PC-9 (cell line): Measurements from ENCODE around the gene CASTOR2. TPM values are rescaled to one million over a fixed set of nuclear protein-coding genes. Genes with fewer than 3 reads are reported as not detected.

ENCODE experiments used
- BruUV-seq: library from RNA; stranded (reverse); fragments of 400-500 nt; replicated peaks from 2 replicates; lab custom pipeline; 2021; lab: Mats Ljungman, UMichigan
- CTCF ChIA-PET: fragments of 300-600 bp; sonication (Branson Sonifier 250); formaldehyde crosslinking; loops from one replicate; lab custom pipeline; 2022; ENCODE audit warnings: antibody characterized with exemption; lab: Charles Lee
- POLR2A ChIA-PET: fragments of 300-600 bp; sonication (Branson Sonifier 250); formaldehyde crosslinking; loops from one replicate; lab custom pipeline; 2022; ENCODE audit warnings: antibody characterized with exemption; ENCODE audit not compliant: unreplicated experiment; lab: Charles Lee
- DNase-seq, 2 experiments: peaks; one replicate each; pipeline versions ENCODE4 v3.0.0 to v3.0.0-alpha.2; 2015 to 2022; ENCODE audit warnings: mixed read lengths in 1 of 2
- H2AFZ ChIP-seq: fragments of 200-600 bp; sonication (generic); 2 replicates; pipeline ENCODE4 v1.8.1; 2017; ENCODE audit warnings: antibody characterized with exemption
- H3F3A ChIP-seq: fragments of 200-600 bp; sonication (generic); 2 replicates; pipeline ENCODE4 v1.8.1; 2017; ENCODE audit warnings: antibody characterized with exemption, mild to moderate bottlenecking, low read depth; ENCODE audit not compliant: insufficient read depth
- H3K27ac ChIP-seq: fragments of 200-600 bp; sonication (generic); 2 replicates; pipeline ENCODE4 v1.6.1; 2016; ENCODE audit warnings: mixed run types
- H3K27me3 ChIP-seq: fragments of 200-600 bp; sonication (generic); 2 replicates; pipeline ENCODE4 v1.6.1; 2016; ENCODE audit warnings: low read depth, mixed run types; ENCODE audit not compliant: insufficient read depth
- H3K36me3 ChIP-seq: fragments of 200-600 bp; sonication (generic); 2 replicates; pipeline ENCODE4 v1.6.1; 2016; ENCODE audit warnings: low read depth, mixed run types
- H3K4me1 ChIP-seq: fragments of 200-600 bp; sonication (generic); replicated peaks from 2 replicates; pipeline ENCODE4 v1.6.1; 2016; ENCODE audit warnings: mixed run types; ENCODE audit not compliant: insufficient read depth
- H3K4me2 ChIP-seq: fragments of 200-600 bp; sonication (generic); 2 replicates; pipeline ENCODE4 v1.6.1; 2017; ENCODE audit warnings: mixed run types
- H3K4me3 ChIP-seq: fragments of 200-600 bp; sonication (generic); 2 replicates; pipeline ENCODE4 v1.6.1; 2016; ENCODE audit warnings: mixed run types
- H3K79me2 ChIP-seq: fragments of 200-600 bp; sonication (generic); 2 replicates; pipeline ENCODE4 v1.6.1; 2017; ENCODE audit warnings: low read depth, mixed run types
- H3K9me2 ChIP-seq: fragments of 200-600 bp; sonication (generic); 2 replicates; pipeline ENCODE4 v1.8.1; 2017; ENCODE audit warnings: mild to moderate bottlenecking; ENCODE audit not compliant: insufficient read depth
- H3K9me3 ChIP-seq: fragments of 200-600 bp; sonication (generic); 2 replicates; pipeline ENCODE4 v1.8.1; 2016; ENCODE audit warnings: low read depth; ENCODE audit not compliant: insufficient read depth
- H4K20me1 ChIP-seq: fragments of 200-600 bp; sonication (generic); 2 replicates; pipeline ENCODE4 v1.8.1; 2017; ENCODE audit not compliant: insufficient read depth
- EZH2 ChIP-seq: fragments of 200-600 bp; sonication (generic); IDR thresholded peaks from 2 replicates; pipeline ENCODE4 v1.8.0; 2017; ENCODE audit warnings: antibody characterized with exemption, low read depth
- intact Hi-C: fragments of 100-400 bp; cut with micrococcal nuclease; formaldehyde crosslinking; loops from one replicate; pipeline ENCODE4 v1.10.0; 2022; ENCODE audit not compliant: unreplicated experiment
- total RNA-seq: library from RNA; stranded (reverse); gene quantifications from 2 replicates; pipeline ENCODE4 v1.2.3, GENCODE V29; 2021
- TF ChIP-seq, protein P1 (sequence below): fragments of 200-600 bp; sonication (generic); conservative IDR thresholded peaks from 2 replicates; pipeline ENCODE4 v1.6.1; 2017; ENCODE audit warnings: mixed run types, antibody characterized with exemption, mild to moderate bottlenecking, moderate library complexity

CASTOR2 gene
- total RNA-seq, 1 experiment from 2014 or later: 49.1 TPM

DNA sequence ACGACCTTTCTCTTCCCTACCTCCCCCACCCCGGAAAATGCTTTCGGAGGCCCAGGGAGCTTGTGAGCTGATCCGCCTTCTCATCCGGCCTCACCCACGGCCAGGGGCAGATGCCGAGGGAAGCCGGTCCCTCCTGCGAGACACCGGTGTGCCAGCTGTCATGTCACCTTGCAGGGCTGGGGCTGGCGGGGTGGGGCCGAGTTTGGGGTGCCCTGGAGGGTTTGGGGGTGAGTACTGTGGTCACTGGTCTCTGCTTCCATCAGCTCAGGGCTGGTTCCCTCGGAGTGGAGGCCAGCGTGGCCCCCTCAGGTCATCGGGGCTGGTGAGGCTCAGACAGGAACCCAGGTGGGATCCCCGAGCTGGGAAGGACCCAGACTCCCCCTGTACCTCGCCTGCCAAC, 60.4 kb downstream of the CASTOR2 start:
- no peak overlapping the region for H2AFZ ChIP-seq
- no TSS peak for BruUV-seq
- CTCF ChIA-PET: interaction anchor here (0.6 kb wide), 1 partner anchor 43 kb away, joined by 6 read pairs; no protein-coding TSS in a partner anchor
- H3K4me1 ChIP-seq: no peaks in the 10 kb centered on the region
- no peak overlapping the region for H3K4me3 ChIP-seq
- POLR2A ChIA-PET: no interaction called here
- TF ChIP-seq EZH2: no peak
- TF ChIP-seq, protein P1, sequence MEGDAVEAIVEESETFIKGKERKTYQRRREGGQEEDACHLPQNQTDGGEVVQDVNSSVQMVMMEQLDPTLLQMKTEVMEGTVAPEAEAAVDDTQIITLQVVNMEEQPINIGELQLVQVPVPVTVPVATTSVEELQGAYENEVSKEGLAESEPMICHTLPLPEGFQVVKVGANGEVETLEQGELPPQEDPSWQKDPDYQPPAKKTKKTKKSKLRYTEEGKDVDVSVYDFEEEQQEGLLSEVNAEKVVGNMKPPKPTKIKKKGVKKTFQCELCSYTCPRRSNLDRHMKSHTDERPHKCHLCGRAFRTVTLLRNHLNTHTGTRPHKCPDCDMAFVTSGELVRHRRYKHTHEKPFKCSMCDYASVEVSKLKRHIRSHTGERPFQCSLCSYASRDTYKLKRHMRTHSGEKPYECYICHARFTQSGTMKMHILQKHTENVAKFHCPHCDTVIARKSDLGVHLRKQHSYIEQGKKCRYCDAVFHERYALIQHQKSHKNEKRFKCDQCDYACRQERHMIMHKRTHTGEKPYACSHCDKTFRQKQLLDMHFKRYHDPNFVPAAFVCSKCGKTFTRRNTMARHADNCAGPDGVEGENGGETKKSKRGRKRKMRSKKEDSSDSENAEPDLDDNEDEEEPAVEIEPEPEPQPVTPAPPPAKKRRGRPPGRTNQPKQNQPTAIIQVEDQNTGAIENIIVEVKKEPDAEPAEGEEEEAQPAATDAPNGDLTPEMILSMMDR: no peak
- H3K9me2 ChIP-seq: no peaks in the 10 kb centered on the region
- no peaks in the 10 kb centered on the region for H3K36me3 ChIP-seq
- no peaks in the 10 kb centered on the region for H3F3A ChIP-seq
- H3K79me2 ChIP-seq: no peaks in the 10 kb centered on the region
- intact Hi-C loops: no loop called here
- no peak for DNase-seq
- no peak overlapping the region for H3K4me2 ChIP-seq
- no peaks in the 10 kb centered on the region for H4K20me1 ChIP-seq
- H3K27me3 ChIP-seq: no peaks in the 10 kb centered on the region
- no peaks in the 10 kb centered on the region for H3K9me3 ChIP-seq
- no peak overlapping the region for H3K27ac ChIP-seq

DNA sequence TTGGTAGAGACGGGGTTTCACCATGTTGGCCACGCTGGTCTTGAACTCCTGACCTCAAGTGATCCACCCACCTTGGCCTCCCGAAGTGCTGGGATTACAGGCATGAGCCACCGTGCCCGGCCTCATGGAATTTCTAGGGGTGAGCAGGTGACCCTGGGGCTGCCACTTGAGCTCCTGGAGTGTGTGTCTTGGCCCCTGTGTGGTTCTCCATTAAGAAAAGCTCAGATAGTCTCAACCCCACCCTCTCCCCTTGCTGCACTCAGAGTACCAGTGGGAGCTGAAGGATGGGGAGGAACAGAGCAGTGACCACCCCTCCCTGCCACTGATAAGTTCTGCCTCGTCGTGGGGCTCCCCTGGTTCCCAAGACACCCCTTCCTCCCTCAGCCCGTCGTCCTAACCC, 63.8 kb downstream of the CASTOR2 start:
- Histone ChIP-seq H3K4me3 (no peak overlapping the region), H3F3A (no peaks in the 10 kb centered on the region), H3K36me3 (no peaks in the 10 kb centered on the region), H3K4me2 (no peak overlapping the region), H4K20me1 (no peaks in the 10 kb centered on the region), H3K9me2 (no peaks in the 10 kb centered on the region), H3K9me3 (no peaks in the 10 kb centered on the region), H3K79me2 (no peaks in the 10 kb centered on the region), H3K27ac (no peak overlapping the region), H3K4me1 (no peaks in the 10 kb centered on the region), H2AFZ (no peak overlapping the region), H3K27me3 (no peaks in the 10 kb centered on the region)
- TF ChIP-seq, protein P1: no peak
- no peak for TF ChIP-seq EZH2
- ChIA-PET POLR2A (no interaction called here), CTCF (no interaction called here)
- intact Hi-C loops: no loop called here
- no peak for DNase-seq
- BruUV-seq: no TSS peak

DNA sequence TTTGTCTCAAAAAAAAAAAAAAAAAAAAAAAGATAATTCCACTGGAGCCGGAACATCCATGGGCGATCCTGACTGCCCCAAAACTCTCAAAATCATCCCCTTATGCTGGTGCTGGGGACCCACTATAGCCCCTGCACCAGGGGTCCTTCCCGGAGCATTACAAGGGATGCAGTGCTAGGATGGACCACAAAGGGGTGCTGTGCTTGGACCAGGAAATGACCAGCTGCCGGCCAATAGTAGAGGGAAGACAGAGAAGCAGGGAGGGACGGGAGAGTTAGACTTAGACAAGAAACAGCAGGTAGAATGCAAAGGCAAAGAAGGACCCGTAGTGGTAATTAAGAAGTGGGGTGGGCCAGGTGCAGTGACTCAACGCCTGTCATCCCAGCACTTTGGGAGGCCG, 68.6 kb downstream of the CASTOR2 start:
- intact Hi-C loops: no loop called here
- Histone ChIP-seq H3F3A (no peaks in the 10 kb centered on the region), H3K36me3 (no peaks in the 10 kb centered on the region), H3K79me2 (no peaks in the 10 kb centered on the region), H4K20me1 (no peaks in the 10 kb centered on the region), H2AFZ (no peak overlapping the region), H3K4me2 (no peak overlapping the region), H3K9me3 (no peaks in the 10 kb centered on the region), H3K4me3 (no peak overlapping the region), H3K4me1 (no peaks in the 10 kb centered on the region), H3K27me3 (no peaks in the 10 kb centered on the region), H3K9me2 (no peaks in the 10 kb centered on the region), H3K27ac (no peak overlapping the region)
- TF ChIP-seq, protein P1: no peak
- TF ChIP-seq EZH2: no peak
- POLR2A ChIA-PET: no interaction called here
- BruUV-seq: no TSS peak
- DNase-seq: no peak
- CTCF ChIA-PET: no interaction called here
